Measurements from ENCODE around the gene THYN1.
"Not testable (repeated sequence)": the region's sequence is repeated elsewhere in the genome, so short reads cannot be mapped to it uniquely, and the experiment has no call there.

The THYN1 gene

DNA sequence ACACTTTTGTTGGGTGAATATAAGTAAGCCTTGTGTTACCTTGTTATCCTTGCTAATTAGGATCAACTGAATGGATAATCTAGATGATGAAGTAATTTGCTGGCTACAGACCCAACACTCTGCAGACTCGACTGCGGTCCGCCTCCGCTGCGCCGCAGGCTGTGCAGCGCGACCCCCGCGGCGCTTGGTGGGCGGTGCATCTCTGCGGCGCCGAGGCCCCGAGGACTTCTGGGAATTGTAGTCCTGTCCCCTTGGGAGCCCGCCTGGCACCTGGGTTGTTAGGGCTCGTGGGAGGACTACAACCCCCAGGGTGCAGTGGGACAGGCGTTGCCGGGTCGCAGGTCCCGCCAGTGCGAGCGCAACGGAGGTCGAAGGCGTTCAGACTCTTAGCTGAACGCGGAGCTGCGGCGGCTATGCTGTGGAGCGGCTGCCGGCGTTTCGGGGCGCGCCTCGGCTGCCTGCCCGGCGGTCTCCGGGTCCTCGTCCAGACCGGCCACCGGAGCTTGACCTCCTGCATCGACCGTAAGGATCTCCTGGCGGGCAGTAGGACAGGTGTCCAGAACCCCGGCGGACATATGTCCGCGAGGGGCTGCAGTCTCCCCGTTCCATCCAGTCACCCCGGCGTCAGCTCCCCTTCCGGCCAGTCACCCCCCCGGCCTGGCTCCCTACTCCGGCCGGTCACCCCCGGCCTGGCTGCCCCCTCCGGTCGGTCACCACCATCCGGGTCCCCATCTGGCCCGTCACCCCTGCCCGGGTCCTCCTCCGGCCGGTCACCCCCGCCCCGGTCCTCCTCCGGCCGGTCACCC, at the start of gene THYN1, which contains the start of gene ACAD8:
Gene THYN1 (minus strand): TSS at position 165 of the 806 bp plus-strand sequence. CDS start 470 bp downstream, outside the sequence.
Gene ACAD8 (plus strand): TSS at position 381 of the 806 bp plus-strand sequence. CDS start 33 bp downstream, at position 414.
- DNase-seq (ENCODE audit: low read depth, low spot score): peak; percentile 94

DNA sequence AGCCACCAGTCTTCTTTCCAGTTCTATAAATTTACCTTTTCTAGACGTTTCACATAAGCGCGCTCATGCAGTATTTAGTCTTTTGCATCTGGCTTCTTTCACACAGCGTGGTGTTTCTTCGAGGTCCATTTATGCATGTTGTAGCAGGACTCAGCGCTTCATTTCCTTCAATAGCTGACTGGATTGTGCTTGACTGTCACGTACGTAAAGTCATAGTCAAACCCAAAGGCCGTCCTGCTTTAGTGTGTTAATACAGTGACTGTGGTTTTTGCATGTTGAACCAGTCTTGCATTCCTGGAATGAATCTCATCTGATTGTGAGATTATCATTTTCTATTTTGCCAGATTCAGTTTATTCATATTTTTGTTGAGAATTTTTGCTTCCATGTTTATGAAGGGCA, 41.5 kb upstream of the THYN1 start:
- no peak for DNase-seq (ENCODE audit: low read depth, low spot score)

DNA sequence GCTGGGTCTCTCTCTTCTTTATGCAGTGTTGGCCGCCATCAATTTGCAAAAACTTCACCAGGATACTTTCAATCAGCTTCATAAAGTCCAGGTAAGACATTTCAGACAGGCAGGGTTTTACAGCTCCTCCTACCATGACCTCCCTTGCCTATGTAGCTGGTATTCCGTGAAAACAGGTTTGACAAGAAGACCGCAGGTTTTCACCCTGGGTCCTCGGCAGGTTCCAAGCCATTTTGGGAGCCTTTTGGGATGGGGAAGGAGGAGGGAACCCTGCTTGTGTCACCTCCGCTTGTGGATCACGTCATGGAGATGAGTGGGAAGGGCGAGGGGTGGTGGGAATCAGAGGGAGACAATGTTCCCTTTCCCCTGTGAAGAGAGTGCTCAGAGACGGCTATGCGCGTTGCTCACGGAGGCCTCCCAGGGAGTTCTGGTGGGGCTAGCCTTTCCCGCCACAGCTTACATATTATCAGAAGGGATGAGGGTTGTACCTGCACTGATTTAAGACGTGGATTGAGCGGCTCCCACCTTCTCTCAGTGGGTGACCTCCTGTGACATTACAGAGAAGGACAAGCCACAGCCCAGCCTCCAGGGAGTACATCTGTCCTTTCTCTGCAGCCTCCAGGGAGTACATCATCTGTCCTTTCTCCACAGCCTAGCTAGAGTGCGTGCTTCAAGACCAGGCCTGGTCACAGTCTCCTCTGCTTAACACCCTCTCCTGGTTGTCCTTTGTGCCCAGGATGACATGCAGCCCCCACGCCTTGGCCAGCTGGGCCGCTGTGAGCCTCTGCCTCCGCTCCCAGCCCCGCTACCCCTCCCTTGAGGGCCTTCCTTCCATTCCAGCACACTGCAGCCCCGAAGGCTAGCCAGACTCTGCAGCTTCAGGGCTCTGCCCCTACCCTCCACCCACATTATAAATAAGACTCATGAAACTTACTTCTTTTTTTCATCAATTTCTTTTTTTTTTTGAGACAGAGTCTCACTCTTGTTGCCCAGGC, 40.3 kb upstream of the THYN1 start:
- no peak for DNase-seq (ENCODE audit: low read depth, low spot score)

DNA sequence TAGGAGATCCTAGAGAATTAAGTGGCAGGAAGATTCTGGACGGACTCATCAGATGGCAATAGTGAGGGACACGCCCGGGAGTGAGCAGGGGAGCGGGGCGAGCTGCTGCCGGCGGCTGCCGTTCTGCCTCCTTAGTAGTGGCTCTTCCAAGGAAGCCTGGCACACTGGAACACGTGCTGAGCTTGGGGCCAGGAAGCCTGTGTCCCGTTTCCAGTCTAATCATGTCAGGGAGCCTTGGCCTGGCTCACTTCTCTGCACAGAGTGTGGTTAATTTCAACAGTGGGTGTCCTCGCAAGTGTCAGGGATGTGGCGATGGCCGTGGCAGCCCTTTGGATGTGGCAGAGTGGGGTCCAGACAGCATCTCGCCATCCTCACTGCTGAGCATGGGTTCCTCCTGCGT, 39.5 kb upstream of the THYN1 start:
- DNase-seq (ENCODE audit: low read depth, low spot score): no peak

DNA sequence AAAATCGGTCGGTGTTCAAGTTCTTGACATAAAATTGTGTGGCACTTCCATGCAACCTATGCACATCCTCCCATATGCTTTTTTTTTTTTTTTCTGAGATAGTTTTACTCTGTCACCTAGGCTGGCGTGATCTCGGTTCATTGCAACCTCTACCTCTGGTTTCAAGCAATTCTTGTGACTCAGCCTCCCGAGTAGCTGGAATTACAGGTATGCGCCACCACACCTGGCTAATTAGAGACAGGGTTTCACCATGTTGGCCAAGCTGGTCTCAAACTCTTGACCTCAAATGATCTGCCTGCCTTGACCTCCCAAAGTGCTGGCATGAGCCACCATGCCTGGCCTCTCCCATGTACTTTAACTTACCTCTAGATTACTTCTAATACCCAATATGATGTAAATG, 38.0 kb upstream of the THYN1 start:
- DNase-seq (ENCODE audit: low read depth, low spot score): no peak

DNA sequence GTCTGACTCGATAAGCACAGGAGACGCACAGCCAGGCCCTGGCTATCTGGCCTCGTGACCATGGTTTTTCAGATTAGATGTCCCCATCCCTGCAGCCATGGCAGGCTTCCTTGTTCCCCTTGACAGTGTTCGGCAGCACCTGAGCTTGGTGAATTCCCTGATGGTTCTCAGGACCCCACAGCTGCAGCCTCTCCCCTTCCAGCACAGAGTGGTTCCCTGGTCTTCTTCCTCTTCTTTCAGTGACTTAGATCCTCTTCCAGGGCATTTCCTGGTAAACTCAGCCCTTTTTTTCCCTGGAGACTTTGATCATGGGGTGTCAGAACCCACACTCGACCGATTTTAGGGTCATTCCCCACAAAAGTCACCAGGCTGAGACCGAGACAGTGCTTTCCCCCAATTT, 37.5 kb upstream of the THYN1 start:
- DNase-seq (ENCODE audit: low read depth, low spot score): no peak

DNA sequence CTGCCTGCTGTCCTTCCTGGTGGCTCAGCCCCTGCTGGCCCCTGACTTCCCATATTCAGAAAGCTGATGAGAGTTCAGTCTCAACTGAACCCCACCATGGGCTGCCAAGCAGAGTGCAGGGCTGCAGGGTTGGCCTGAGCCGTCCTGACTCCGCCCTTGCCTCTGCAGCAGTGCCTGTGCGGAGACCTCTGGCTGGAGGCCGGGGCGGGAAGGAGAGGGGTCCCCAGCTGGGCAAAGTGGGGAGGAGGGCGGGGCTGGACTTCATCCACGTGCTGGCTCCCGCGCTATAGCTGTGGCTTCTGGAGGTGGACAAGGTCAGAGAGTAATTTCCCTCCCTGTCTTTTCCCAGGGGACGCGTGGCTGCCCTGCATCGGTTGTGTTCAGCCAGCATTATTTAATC, 36.6 kb upstream of the THYN1 start:
- DNase-seq (ENCODE audit: low read depth, low spot score): no peak

DNA sequence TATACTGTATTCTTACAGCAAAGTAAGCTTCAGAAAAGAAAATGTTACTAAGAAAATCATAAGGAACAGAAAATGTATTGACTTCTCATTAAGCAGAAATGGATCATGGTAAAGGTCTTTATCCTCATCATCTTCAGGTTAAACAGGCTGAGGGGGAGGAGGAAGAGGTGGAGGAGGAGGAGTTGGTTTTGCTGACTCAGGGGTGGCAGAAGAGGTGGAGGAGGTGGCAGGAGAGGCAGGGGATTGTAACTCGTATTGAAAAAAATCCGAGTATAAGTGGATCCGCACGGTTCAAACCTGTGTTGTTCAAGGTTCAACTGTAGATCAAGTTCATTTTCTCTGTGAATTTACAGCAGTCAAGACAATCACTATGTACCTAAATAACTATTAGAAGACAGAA, 36.0 kb upstream of the THYN1 start:
- DNase-seq (ENCODE audit: low read depth, low spot score): no peak

DNA sequence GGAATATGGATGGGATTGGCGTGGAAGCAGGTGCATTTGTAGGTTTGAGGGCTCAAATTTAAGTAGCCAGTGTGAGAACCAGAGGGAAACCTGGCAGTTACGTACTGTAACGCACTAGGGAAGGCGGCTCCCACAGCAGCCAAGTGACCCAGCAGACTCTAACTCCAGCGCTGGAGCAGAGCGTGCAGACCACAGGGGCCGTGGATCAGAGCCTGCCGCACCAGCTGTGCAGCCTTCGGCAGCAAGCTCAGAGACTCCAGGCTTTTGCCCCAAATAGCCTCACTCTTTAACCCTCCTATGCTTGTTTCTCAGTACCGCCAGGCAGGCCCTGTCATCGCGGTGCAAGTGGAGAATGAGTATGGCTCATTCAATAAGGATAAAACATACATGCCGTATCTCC, 35.3 kb upstream of the THYN1 start:
- no peak for DNase-seq (ENCODE audit: low read depth, low spot score)

DNA sequence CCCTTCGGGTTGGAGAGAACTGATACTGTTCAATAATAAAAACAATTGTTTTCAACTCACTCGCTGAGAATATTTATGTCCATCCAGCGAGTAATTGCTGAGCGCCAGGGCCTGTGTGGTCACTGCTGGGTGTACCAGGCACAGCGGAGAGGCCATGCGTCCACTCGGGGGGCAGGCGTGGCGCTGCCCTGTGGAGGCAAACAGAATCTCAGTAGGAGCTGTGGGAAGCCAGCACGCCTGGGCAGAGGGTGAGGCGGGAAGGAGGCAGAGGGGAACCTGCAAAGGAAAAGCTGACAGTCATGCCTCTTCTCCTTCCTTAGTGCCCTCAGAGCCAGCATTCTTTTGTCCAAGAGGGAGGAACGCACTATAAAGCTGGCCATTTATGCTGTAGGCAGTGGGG, 34.4 kb upstream of the THYN1 start:
- DNase-seq (ENCODE audit: low read depth, low spot score): no peak

DNA sequence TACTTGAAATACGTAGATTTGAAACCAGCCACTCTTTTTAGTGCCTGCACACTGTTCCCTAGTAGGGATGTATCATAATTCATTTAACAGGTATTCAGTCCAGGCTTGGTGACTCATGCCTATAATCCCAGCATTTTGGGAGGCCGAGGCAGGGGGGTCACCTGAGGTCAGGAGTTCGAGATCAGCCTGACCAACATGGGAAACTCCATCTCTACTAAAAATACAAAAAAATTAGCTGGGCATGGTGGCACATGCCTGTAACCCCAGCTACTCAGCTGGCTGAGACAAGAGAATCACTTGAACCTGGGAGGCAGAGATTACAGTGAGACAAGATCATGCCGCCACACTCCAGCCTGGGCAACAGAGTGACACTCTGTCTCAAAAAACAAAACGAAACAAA, 31.2 kb upstream of the THYN1 start:
- not testable (repeated sequence) for DNase-seq (ENCODE audit: low read depth, low spot score)

DNA sequence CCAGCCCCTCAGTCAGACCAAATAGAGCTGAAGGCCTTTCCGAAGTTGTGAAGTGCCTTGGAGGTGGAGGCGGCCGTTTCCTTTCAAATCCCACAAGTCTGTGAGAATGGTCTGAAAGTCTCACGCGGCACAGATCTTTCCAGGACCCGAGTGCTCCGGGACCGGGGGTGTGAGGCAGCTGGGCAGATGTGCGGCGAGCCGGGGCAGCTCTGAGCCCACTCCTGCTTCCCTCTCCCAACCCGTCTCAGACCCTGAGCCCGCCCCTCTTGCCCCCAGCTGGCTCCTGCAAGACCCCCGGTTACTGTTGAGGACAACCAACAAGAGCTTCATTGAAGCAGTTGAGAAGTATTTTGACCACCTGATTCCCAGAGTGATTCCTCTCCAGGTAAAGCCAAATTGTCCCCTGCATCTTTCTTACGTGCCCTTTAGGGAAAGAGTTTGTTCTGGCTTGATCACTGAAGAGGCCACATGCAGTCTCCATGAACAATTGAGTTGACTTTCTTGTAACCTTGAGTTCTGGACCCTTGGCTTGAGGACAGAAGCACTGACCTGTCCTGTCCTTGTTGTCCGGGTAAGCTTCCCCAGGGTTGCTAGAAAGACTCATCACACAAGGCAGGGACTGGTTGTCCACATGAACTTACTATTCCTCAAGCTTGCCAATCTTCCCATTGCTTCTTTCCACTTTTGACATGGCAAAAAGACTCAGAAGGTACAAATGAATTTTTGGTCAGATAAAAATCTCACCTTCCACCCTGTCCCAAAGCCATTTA, 30.5 kb upstream of the THYN1 start:
- DNase-seq (ENCODE audit: low read depth, low spot score): no peak

DNA sequence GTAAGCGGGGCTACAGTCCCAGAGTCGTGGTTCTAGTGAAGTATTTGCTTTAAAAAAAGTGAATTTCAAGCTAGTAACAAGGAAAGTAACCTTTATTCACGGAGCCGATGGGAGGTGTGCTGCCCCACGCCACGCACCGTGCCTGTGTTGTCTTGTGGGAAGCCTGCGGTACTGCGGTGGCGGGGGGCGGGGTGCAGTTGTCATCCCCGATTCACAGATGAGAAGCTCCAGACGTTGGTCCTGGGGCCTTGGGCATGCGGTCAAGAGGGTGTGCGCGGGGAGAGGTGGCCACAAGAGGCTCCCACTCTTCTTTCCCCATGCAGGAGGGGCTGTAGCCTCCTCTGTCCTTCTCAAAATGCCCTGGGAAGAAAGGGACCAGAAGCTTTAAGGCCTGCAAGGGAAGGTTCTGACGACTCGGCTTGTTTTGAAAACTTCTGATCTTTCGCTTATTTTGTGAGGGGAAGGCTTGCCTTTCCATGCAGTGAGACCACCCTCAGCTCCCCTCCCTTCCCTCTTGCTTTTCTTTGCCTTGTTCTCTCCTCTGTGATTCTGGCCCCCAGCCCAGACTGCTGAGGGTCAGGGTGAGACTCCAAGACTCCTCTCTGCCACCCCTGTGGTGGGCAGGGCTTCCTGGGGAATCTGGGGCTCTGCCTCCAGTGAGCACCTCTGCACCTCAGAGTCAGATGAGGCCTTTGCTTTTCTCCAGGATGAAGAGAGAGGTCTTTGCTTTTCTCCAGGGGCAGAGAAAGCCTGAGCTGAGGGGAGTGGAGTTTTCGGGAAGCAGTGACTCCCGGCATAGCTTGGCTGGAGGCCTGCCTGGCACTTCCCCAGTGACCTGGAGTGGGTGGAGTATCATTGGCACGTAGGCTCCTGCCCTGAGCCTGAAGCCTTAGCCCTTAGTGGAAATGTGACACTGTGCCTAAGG, 29.2 kb upstream of the THYN1 start:
- DNase-seq (ENCODE audit: low read depth, low spot score): no peak

DNA sequence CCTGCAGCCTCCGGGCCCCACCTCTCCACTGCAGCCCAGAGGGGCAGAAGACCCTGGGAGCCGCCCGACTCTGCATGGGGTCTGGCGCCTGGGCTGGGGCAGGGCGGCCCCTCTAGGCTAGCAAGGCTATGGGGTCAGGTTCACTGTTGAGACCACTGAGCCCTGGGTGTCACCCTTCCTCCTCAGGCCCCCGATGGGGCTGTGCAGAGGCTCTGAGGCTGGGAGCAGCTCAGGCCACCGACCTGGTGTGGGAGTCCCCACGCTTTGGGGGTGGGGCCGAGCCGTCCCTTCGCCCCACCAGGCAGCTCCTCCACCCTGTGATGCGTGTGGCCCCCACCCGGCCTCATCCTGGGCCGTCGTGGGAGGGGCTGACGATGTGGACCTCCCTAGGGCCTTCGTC, 28.5 kb upstream of the THYN1 start:
- DNase-seq (ENCODE audit: low read depth, low spot score): not testable (repeated sequence)

DNA sequence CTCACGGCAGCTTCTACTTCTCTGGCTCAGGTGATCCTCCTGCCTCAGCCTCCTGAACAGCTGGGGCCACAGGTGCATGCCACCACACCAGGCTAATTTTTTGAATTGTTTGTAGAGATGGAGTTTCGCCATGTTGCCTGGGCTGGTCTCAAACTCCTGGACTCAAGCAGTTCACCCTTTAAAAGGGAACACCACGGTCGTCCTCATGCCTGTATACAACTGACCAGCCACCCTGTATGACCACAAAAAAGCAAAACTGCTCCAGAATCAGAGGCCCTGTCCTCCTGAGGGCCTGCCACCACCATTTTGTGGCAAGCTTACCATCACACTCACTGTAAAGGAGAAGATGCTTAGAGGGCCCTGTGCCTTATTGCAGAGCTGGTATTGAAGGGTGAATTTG, 25.2 kb upstream of the THYN1 start:
- DNase-seq (ENCODE audit: low read depth, low spot score): no peak

DNA sequence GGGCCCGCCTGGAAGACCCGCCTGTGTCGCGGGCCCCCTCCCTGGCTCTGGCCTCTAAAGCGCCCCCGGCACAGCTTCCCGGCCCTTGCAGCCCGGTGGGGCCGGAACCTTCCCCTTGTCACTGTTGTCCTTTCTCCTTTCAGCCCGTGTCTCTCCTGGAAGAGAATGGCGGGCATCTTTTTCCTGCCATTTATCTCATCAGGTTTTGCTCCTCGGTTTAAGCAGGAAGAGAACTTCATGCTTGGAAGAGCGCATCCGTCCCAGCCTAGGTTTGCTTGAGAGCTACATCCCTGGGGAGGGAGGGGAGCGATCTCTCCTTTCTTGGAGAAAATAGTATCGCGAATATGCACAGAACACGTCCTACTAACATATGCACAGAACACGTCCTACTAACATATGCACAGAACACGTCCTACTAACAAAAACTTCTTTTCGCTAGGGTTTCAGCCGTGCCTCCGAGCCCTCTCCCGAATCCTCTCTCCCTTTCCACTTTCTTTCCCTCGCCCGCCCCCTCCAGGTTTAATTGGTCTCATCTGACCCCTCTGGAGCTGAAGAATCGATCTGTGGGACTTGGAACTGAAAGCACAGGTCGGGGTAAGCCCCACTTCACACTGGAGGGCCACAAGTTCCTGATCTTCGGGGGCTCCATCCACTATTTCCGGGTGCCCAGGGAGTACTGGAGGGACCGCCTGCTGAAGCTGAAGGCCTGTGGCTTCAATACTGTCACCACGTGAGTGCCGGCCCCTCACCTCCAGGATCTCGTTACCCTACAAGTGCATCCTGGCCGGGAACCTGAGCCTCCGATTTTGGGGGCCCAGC, 24.2 kb upstream of the THYN1 start:
- DNase-seq (ENCODE audit: low read depth, low spot score): no peak

DNA sequence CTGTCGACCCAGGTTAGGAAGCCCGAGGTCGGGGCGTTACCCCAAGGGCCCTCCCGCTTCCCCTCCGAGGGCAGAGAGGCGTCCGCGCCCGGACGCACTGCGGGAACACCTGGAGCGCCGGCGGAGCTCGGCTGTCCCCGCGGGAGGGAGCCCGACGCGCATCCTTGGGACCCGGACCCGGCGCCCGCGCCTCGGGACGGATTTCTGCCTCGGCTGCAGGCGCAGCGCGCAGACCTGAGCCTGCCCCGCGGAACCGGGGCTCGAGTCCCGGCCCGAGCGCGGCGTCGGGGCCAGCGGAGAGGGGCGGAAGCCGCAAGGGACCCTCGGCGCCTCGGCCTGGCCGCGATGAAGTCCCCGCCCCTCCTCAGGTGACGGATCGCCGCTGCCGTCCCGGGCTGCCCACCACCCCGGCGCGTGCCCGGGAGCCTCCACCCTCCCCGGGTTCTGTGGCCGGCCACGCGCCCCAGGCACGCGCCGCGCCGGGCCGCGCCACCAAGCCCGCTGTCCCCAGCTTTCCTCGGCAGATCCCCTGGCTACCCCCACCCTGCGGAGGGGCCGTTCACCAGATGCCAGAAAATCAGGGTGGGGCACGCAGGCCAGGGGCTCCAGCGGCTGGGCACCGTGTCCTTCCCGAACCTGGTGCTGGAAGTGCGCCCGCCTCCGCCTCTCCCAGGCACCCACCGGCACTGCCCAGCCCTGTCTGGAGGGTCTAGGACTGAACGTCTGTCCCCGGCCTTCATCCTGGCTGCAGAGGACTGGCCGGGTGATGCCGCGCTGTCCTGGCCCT, 23.4 kb upstream of the THYN1 start:
- DNase-seq (ENCODE audit: low read depth, low spot score): no peak

DNA sequence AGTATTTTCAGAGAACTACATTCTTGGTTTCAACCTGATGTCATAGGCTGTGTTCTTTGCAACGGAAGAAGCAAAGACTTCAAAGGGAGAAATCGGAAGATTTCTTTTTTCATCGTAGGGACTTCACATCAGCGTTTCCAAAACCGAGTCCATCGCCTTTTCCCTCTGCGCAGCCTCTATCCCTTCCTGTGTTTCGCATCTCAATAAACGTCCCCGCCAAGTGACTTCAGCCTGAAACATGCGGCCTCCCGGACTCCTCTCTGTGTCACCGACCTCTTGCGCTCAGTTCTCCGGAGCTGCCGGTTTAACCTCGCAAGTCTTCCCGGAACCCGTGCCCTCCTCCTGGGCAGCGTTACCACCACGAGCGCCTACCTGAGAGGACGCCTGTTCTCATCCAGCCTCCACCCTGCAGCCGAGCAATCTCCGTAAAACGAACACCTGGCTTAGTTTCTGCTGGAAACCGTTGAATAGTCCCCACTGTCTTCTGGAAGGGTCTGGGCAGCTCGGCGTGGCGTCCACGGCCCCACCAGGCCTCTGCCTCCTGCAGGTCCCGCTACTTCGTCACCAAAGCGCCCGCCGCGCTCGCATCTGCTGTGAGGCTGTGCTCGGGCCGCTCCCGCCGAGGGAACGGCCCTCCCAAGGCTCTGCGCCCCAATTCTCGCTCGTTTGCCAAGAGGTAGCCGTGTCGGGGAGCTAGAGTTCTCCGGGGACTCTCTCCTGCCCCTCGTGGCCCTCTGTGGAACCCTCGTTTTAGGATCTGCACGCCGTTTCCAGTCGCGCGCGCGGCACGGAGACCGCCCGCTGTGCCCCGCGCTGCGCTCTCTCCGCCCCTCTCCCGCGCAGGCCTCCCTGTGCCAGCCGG, 22.6 kb upstream of the THYN1 start, which contains the start of gene GLB1L3:
Gene GLB1L3 (plus strand): TSS at position 846 of the 862 bp plus-strand sequence. CDS start 362 bp downstream, outside the sequence.
- DNase-seq (ENCODE audit: low read depth, low spot score): peak; percentile 51

Measured in activated CD4-positive, CD25-positive, alpha-beta regulatory T cell treated with anti-CD3 and anti-CD28 coated beads, Interleukin-2, amount 50 U/mL, for 16 hours (primary cell).